Cardiac muscle cell (in vitro differentiated cells and primary cell): Measurements from ENCODE around the gene PTOV1. TPM values are rescaled to one million over a fixed set of nuclear protein-coding genes. Genes with fewer than 3 reads are reported as not detected.

Source experiments
- DNase-seq, 2 donors: peaks; one replicate each; pipeline versions ENCODE4 v3.0.0 to v3.0.0-alpha.2; 2010 to 2017; ENCODE audit warnings: low read depth in 1 of 2, low spot score in 1 of 2
- H3K27ac ChIP-seq: fragments of 200-600 bp; sonication (generic); 2 replicates; pipeline ENCODE4 v1.5.1; 2016
- H3K27me3 ChIP-seq: fragments of 200-600 bp; sonication (generic); 2 replicates; pipeline ENCODE4 v1.6.0; 2016; ENCODE audit warnings: control low read depth
- H3K36me3 ChIP-seq: fragments of 200-600 bp; sonication (generic); 2 replicates; pipeline ENCODE4 v1.5.1; 2016; ENCODE audit warnings: control low read depth
- H3K4me1 ChIP-seq: fragments of 200-600 bp; sonication (generic); 2 replicates; pipeline ENCODE4 v1.8.1; 2017; ENCODE audit warnings: low read depth, mild to moderate bottlenecking, mixed run types
- H3K4me3 ChIP-seq: fragments of 200-600 bp; sonication (generic); 2 replicates; pipeline ENCODE4 v1.5.1; 2016; ENCODE audit warnings: mild to moderate bottlenecking
- H3K9me3 ChIP-seq: fragments of 200-600 bp; sonication (generic); 2 replicates; pipeline ENCODE4 v1.5.1; 2017; ENCODE audit warnings: low read depth, mild to moderate bottlenecking, control low read depth
- polyA plus RNA-seq: library from polyadenylated mRNA; unstranded; fragments of >200 nt; fragmentation: Nextera tagmentation; extraction: Ambion mirVana; gene quantifications from 2 replicates; pipeline ENCODE4 v1.2.1, GENCODE V29; 2016
- total RNA-seq: library from RNA; depleted of rRNA; stranded (reverse); fragments of >200 nt; gene quantifications from 2 replicates; pipeline ENCODE4 v1.2.3, GENCODE V29; 2016
- TF ChIP-seq, protein P1 (sequence below): IDR thresholded peaks from 2 replicates; pipeline ENCODE4 v1.5.1; 2012; ENCODE audit warnings: low read depth, mild to moderate bottlenecking, low read length

Gene PTOV1
- total and polyA plus RNA-seq, 2 experiments from 2014 or later: 290 to 583 TPM

DNA sequence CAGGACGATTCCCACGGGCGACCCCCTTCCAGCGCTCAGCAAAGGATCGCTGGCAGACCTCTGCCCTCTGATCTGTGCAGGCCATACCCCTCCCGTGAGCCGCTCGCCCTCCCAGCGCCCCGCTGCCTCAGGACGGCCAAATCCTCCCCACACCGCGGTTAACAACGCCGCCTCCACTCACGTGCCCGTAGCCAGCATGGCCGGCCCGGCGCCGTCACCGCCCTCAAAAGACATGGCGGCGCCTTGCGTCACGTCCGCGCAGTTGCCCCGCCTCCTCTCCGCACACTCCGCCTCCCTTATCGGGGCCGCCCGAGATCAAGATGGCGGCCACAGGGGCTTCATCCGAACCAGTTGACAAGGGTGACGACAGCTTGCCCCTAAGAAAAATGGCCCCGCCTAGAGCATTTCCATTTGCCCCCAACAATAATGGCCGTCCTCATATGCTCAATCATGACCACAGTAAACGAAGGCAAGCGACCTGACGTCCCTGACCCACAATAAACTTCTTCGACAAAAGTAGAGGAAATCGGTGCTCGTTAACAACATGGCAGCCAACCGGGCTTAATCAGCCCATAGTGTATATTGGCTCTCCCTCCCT is 25.6 kb downstream of the PTOV1 start:
- no peaks in the 10 kb centered on the region for H3K4me1 ChIP-seq
- TF ChIP-seq, protein P1, sequence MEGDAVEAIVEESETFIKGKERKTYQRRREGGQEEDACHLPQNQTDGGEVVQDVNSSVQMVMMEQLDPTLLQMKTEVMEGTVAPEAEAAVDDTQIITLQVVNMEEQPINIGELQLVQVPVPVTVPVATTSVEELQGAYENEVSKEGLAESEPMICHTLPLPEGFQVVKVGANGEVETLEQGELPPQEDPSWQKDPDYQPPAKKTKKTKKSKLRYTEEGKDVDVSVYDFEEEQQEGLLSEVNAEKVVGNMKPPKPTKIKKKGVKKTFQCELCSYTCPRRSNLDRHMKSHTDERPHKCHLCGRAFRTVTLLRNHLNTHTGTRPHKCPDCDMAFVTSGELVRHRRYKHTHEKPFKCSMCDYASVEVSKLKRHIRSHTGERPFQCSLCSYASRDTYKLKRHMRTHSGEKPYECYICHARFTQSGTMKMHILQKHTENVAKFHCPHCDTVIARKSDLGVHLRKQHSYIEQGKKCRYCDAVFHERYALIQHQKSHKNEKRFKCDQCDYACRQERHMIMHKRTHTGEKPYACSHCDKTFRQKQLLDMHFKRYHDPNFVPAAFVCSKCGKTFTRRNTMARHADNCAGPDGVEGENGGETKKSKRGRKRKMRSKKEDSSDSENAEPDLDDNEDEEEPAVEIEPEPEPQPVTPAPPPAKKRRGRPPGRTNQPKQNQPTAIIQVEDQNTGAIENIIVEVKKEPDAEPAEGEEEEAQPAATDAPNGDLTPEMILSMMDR: no peak
- peak; percentile 99 to 100 for DNase-seq
- no peaks in the 10 kb centered on the region for H3K27me3 ChIP-seq
- peak overlapping the region; percentile 76 for H3K4me3 ChIP-seq
- no peaks in the 10 kb centered on the region for H3K9me3 ChIP-seq
- H3K36me3 ChIP-seq: peaks cover 10% of the 10 kb centered on the region
- peak overlapping the region; percentile 99 for H3K27ac ChIP-seq

DNA sequence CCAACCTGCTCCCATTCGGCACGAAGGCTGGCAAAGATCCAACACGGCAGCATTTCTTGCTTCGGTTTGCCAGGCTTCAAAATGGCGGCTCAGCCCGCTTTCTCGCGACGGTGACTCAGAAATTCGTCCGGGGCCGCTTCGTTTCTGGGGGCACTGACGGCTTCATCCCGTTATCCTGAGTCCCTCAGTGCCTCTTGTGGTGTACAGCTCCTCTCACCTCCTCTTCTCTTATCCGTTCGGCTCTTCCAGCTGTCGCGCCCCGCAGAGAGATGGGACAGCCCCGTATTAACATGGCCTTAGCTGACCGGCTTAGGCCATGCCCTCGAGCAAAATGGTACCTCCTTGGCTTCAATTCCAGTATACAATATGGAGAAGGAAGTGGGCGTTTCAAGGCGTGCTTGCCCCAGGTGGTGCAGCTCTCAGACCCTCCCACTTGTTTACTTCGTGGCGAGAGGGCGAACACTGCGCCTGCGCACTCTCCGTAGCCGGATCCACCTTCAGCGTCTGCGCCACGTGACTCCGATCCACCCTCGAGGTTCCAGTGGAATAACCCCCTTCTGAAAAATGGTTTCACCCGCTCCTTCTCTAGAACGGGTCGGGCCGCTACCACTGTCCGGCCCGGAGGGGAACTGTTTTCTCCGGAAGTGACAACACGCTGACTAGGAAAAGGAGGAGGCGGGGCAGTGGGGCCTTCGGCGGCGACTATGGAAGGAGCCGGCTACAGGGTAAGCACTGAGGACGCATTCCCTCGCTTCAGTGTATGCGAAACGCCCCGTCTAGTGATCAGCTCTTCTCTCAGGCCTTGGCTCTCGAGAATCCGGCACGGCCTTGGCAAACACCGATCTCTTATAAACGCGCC is 26.3 kb downstream of the PTOV1 start, which contains the start of the genes AKT1S1 and TBC1D17:
Gene AKT1S1, minus strand, starts transcription at position 336 of the 859 bp plus-strand sequence. CDS start 4,060 bp downstream, outside the sequence.
Gene TBC1D17, plus strand, starts transcription at position 683 of the 859 bp plus-strand sequence. Its CDS starts 22 bp downstream, at position 705.
- Histone ChIP-seq H3K9me3 (no peaks in the 10 kb centered on the region), H3K4me1 (no peaks in the 10 kb centered on the region), H3K27me3 (no peaks in the 10 kb centered on the region), H3K36me3 (peaks cover 13% of the 10 kb centered on the region), H3K4me3 (peak within 1 kb of the TSS; percentile 76), H3K27ac (peak within 1 kb of the TSS; percentile 99)
- TF ChIP-seq, protein P1: no peak
- peak; percentile 100 for DNase-seq

DNA sequence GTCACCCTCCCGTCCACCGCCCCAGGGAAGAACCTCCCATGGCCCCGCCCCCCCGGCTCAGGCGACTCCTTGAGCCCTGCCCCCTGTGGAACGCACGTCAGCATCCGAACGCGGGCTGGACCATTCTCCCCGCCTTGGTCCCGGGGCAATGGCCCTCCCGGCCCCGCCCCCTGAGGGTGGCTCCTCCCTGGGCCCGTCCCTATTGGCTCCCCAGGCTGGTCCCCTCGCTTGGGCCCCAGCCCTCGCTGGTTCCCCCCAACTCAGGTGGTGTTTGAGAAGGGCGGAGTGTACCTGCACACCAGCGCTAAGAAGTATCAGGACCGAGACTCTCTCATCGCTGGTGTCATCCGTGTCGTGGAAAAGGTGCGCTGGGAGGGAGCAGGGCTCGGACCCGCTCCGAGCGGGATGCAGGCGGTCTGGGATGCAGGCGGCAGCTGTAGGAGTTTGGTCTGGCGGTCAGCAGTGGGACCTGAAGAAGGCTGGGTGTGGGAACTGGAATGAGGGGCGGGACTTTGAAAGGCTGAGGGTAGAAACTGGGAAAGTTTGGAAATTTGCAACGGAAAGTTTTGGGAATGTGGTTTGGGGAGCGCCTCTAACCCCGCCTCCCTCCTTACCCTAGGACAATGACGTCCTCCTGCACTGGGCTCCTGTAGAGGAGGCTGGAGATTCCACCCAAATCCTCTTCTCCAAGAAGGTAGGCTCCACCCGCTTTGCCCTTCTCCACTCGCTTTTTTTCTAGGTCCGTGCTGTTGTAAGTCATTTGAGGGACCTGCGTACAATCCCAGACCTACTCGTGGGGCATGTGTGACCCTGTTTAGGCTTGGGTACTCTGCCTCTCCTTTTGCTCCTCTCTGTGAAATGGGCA is 27.2 kb downstream of the PTOV1 start:
- TF ChIP-seq, protein P1: no peak
- peak; percentile 98 to 99 for DNase-seq
- Histone ChIP-seq H3K9me3 (no peaks in the 10 kb centered on the region), H3K4me1 (no peaks in the 10 kb centered on the region), H3K36me3 (peaks cover 22% of the 10 kb centered on the region), H3K27me3 (no peaks in the 10 kb centered on the region), H3K27ac (peak overlapping the region; percentile 99), H3K4me3 (peak overlapping the region; percentile 55)

DNA sequence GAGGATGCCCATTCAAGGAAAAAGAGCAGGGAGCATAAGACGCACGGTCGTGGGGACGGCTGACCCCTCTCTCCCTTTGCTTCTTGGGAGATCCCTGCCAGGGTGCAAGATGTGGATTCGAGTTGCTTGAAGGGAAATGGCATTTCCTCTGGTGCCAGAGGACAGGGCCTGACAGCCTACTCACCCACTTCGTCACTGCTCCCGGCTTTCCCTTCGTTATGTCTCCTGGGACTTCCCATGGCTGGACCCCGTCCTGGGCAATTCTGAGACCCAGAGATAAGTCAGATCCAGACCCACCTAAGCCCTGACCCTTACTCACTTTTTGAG is 27.7 kb downstream of the PTOV1 start:
- TF ChIP-seq, protein P1: no peak
- H3K4me3 ChIP-seq: peak overlapping the region; percentile 55
- no peak overlapping the region for H3K27ac ChIP-seq

DNA sequence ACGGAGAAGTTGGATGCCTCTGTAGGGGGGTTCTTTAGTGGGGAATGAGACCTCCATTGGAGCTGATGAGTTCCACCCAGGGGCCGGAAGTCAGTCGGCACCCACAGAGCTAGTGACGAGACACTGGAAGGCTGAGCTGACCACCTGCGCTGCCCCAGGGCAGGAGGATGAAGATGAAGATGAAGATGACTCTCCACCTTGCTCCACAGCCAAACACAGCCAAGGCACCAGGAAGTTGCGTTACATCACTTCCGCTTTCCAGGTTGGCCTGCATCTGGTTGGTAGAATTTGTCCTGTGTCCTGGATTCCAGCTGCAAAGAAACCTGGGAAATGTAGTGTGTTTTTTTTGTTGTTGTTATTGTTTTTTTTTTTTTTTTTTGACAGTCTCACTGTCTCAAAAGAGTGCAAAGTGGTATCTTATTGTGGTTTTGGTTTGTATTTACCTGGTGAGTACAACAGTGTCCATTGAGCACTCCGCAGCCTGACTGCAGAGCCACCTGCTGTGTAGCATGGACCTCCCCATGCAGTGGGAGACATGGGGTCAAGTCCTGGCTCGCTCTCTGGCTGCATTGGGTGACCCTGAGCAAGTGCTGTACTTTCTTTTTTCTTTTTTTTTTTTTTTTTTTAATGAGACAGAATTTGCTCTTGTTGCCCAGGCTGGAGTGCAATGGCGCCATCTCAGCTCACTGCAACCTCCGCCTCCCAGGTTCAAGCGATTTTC is 28.4 kb downstream of the PTOV1 start:
- no peaks in the 10 kb centered on the region for H3K9me3 ChIP-seq
- no peaks in the 10 kb centered on the region for H3K27me3 ChIP-seq
- H3K4me3 ChIP-seq: no peak overlapping the region
- H3K27ac ChIP-seq: no peak overlapping the region
- no peaks in the 10 kb centered on the region for H3K4me1 ChIP-seq
- no peak for DNase-seq
- TF ChIP-seq, protein P1: no peak
- H3K36me3 ChIP-seq: peaks cover 32% of the 10 kb centered on the region

More for the DNA sequence above, 27.7 kb downstream of the PTOV1 start:
- no peaks in the 10 kb centered on the region for H3K9me3 ChIP-seq
- DNase-seq: no peak
- H3K4me1 ChIP-seq: no peaks in the 10 kb centered on the region
- H3K36me3 ChIP-seq: peaks cover 26% of the 10 kb centered on the region
- H3K27me3 ChIP-seq: no peaks in the 10 kb centered on the region
